Panc1 (cell line): Measurements from ENCODE around the gene SH3PXD2B. TPM values are rescaled to one million over a fixed set of nuclear protein-coding genes. Genes with fewer than 3 reads are reported as not detected.

Experiments
- ATAC-seq: fragments of 200-7000 bp; cut with Tn5 transposase; 2 replicates; pipeline ENCODE4 v1.9.1; 2020; ENCODE audit warnings: mild to moderate bottlenecking, moderate library complexity
- BruUV-seq: library from RNA; stranded (reverse); fragments of 400-500 nt; replicated peaks from 2 replicates; lab custom pipeline; 2021; lab: Mats Ljungman, UMichigan
- CTCF ChIA-PET: fragments of 300-600 bp; sonication (Branson Sonifier 250); formaldehyde crosslinking; loops from one replicate; lab custom pipeline; 2022; ENCODE audit warnings: antibody characterized with exemption; lab: Charles Lee
- POLR2A ChIA-PET: fragments of 300-600 bp; sonication (Branson Sonifier 250); formaldehyde crosslinking; loops from one replicate; lab custom pipeline; 2022; ENCODE audit warnings: antibody characterized with exemption; lab: Charles Lee
- DNase-seq: peaks from one replicate; pipeline ENCODE4 v3.0.0-alpha.2; 2010; ENCODE audit warnings: low read depth, low spot score
- H3K27ac ChIP-seq: 2 replicates; pipeline ENCODE4 v1.5.1; 2011; ENCODE audit warnings: mild to moderate bottlenecking, low read length, inconsistent platforms
- H3K27me3 ChIP-seq: fragments of 200-500 bp; sonication (Bioruptor generic); 2 replicates; pipeline ENCODE4 v1.6.0; 2014; ENCODE audit warnings: low read length, inconsistent platforms; ENCODE audit not compliant: control insufficient read depth, insufficient read depth
- H3K36me3 ChIP-seq: fragments of 200-500 bp; sonication (Bioruptor generic); 2 replicates; pipeline ENCODE4 v1.5.1; 2014; ENCODE audit warnings: inconsistent platforms, mild to moderate bottlenecking, low read length, moderate library complexity; ENCODE audit not compliant: control insufficient read depth, insufficient read depth
- H3K4me1 ChIP-seq: 2 replicates; pipeline ENCODE4 v1.5.1; 2011; ENCODE audit warnings: inconsistent platforms, mild to moderate bottlenecking, low read length, moderate library complexity; ENCODE audit not compliant: control insufficient read depth, insufficient read depth
- H3K4me3 ChIP-seq, 2 experiments: 2 replicates each; pipeline ENCODE4 v1.5.1; 2011 to 2012; ENCODE audit warnings: low read depth in 2 of 2, low read length in 2 of 2, mild to moderate bottlenecking in 2 of 2, inconsistent platforms in 1 of 2, moderate library complexity in 1 of 2
- H3K9me3 ChIP-seq: fragments of 200-500 bp; sonication (Bioruptor generic); 2 replicates; pipeline ENCODE4 v1.5.1; 2014; ENCODE audit warnings: low read depth, mild to moderate bottlenecking, inconsistent platforms, low read length, moderate library complexity; ENCODE audit not compliant: control insufficient read depth, insufficient read depth
- CTCF ChIP-seq: fragments of 450-650 bp; IDR thresholded peaks from 2 replicates; pipeline ENCODE4 v1.5.1; 2017; ENCODE audit warnings: mild to moderate bottlenecking
- POLR2AphosphoS5 ChIP-seq: IDR thresholded peaks from 2 replicates; pipeline ENCODE4 v1.6.1; 2012; ENCODE audit warnings: mild to moderate bottlenecking, low read depth, low read length, moderate library complexity
- REST ChIP-seq, 2 experiments: IDR thresholded peaks; 2 replicates each; pipeline ENCODE4 v1.6.1; 2011 to 2012; ENCODE audit warnings: low read depth in 2 of 2, control low read depth in 1 of 2, low read length in 1 of 2, mild to moderate bottlenecking in 1 of 2, moderate library complexity in 1 of 2; ENCODE audit not compliant: insufficient read depth in 1 of 2
- SIN3A ChIP-seq: IDR thresholded peaks from 2 replicates; pipeline ENCODE4 v1.6.1; 2012; ENCODE audit warnings: low read depth, mild to moderate bottlenecking, low read length, moderate library complexity, borderline replicate concordance; ENCODE audit not compliant: insufficient read depth
- TCF7L2 ChIP-seq: IDR thresholded peaks from 2 replicates; pipeline ENCODE4 v1.6.1; 2011; ENCODE audit warnings: mild to moderate bottlenecking, low read depth, low read length, inconsistent platforms
- in situ Hi-C: cut with HindIII; loops from 2 replicates; pipeline ENCODE4 v1.10.0; 2016; ENCODE audit warnings: low sequenced_read_pairs, low pct_unique_long_range_greater_than_20kb
- intact Hi-C: fragments of 100-400 bp; cut with micrococcal nuclease; formaldehyde crosslinking; loops from one replicate; pipeline ENCODE4 v1.10.0; 2022; ENCODE audit not compliant: unreplicated experiment
- total RNA-seq: library from RNA; stranded (reverse); gene quantifications from one replicate; pipeline ENCODE4 v1.2.1, GENCODE V29; 2021; ENCODE audit not compliant: unreplicated experiment

SH3PXD2B gene
- total RNA-seq, 1 experiment from 2014 or later: 39.7 TPM

- Histone ChIP-seq H3K27ac (no peak overlapping the region), H3K4me1 (peaks cover 4% of the 10 kb centered on the region; the same call in 1 of the 2 replicates)
- BruUV-seq: no TSS peak
Observed at GRCh38 chr5:172412724-172413286, 41.5 kb downstream of the SH3PXD2B start.

GRCh38 chr5:172411484-172412072, 42.7 kb downstream of the SH3PXD2B start:
- TSS peak; percentile 56 for BruUV-seq
- DNase-seq (no peak), ATAC-seq (no peak)
- no peak overlapping the region for H3K4me3 ChIP-seq
- in situ Hi-C loops (no loop called here), intact Hi-C loops (no loop called here)
- peaks cover 7% of the 10 kb centered on the region; the same call in 1 of the 2 replicates for H3K4me1 ChIP-seq
- no peak for TF ChIP-seq SIN3A
- TF ChIP-seq POLR2AphosphoS5: no peak
- no peak for TF ChIP-seq REST (IDR thresholded peaks at IDR 0.05; ENCODE audit: insufficient read depth in 1 of 2, low read depth in 2 of 2, low read length in 1 of 2)
- TF ChIP-seq CTCF: no peak
- TF ChIP-seq TCF7L2: no peak
- H3K27ac ChIP-seq: no peak overlapping the region
- ChIA-PET CTCF (no interaction called here), POLR2A (no interaction called here)
- H3K27me3 ChIP-seq: no peaks in the 10 kb centered on the region
- H3K36me3 ChIP-seq: no peaks in the 10 kb centered on the region
- H3K9me3 ChIP-seq: no peaks in the 10 kb centered on the region

More at GRCh38 chr5:172412724-172413286, 41.5 kb downstream of the SH3PXD2B start:
- ChIA-PET CTCF (no interaction called here), POLR2A (no interaction called here)
- H3K9me3 ChIP-seq: no peaks in the 10 kb centered on the region
- DNase-seq (no peak), ATAC-seq (no peak)
- intact Hi-C loops (no loop called here), in situ Hi-C loops (no loop called here)
- H3K4me3 ChIP-seq: no peak overlapping the region
- TF ChIP-seq CTCF (no peak), TCF7L2 (no peak), REST (IDR thresholded peaks at IDR 0.05; ENCODE audit: insufficient read depth in 1 of 2, low read depth in 2 of 2, low read length in 1 of 2) (no peak), POLR2AphosphoS5 (no peak), SIN3A (no peak)
- H3K36me3 ChIP-seq: no peaks in the 10 kb centered on the region
- no peaks in the 10 kb centered on the region for H3K27me3 ChIP-seq
